IMR-90 (cell line): ENCODE measurements around the gene CACNA1F. TPM values are rescaled to one million over a fixed set of nuclear protein-coding genes. Genes with fewer than 3 reads are reported as not detected.

Source experiments
- ATAC-seq: fragments of 200-7000 bp; cut with Tn5 transposase; 2 replicates; pipeline ENCODE4 v1.9.1; 2020; ENCODE audit warnings: low read depth, mild to moderate bottlenecking, moderate library complexity
- BruUV-seq: library from RNA; stranded (reverse); fragments of 400-500 nt; replicated peaks from 2 replicates; lab custom pipeline; 2021; lab: Mats Ljungman, UMichigan
- CTCF ChIA-PET: fragments of 300-600 bp; formaldehyde crosslinking; extraction: SDS; loops from one replicate; lab custom pipeline; 2021; ENCODE audit warnings: antibody characterized with exemption; lab: Yijun Ruan, JAX
- POLR2A ChIA-PET: fragments of 300-600 bp; sonication (Branson Sonifier 250); formaldehyde crosslinking; loops from one replicate; lab custom pipeline; 2022; ENCODE audit warnings: antibody characterized with exemption; ENCODE audit not compliant: unreplicated experiment; lab: Charles Lee
- DNase-seq: peaks from one replicate; pipeline ENCODE4 v3.0.0; 2013
- H2AFZ ChIP-seq: replicated peaks from 2 replicates; pipeline ENCODE3; 2013; ENCODE audit warnings: low read length, mild to moderate bottlenecking; ENCODE audit not compliant: poor library complexity
- H2AK5ac ChIP-seq: 2 replicates; pipeline ENCODE4 v1.6.1; 2013; ENCODE audit warnings: low read depth, low read length, inconsistent platforms
- H2AK9ac ChIP-seq: replicated peaks from 2 replicates; pipeline ENCODE3; 2013; ENCODE audit warnings: mild to moderate bottlenecking, low read depth, low read length, moderate library complexity; ENCODE audit not compliant: poor library complexity
- H2BK120ac ChIP-seq: 2 replicates; pipeline ENCODE4 v1.6.1; 2013; ENCODE audit warnings: low read depth, low read length, inconsistent platforms
- H2BK15ac ChIP-seq: 3 replicates; pipeline ENCODE4 v1.6.1; 2013; ENCODE audit warnings: low read depth, low read length, inconsistent platforms
- H2BK20ac ChIP-seq: 2 replicates; pipeline ENCODE4 v1.6.1; 2013; ENCODE audit warnings: low read depth, mild to moderate bottlenecking, inconsistent platforms, low read length, moderate library complexity
- H2BK5ac ChIP-seq: 2 replicates; pipeline ENCODE4 v1.6.1; 2013; ENCODE audit warnings: mild to moderate bottlenecking, low read depth, low read length, inconsistent platforms; ENCODE audit not compliant: poor library complexity, severe bottlenecking
- H3K14ac ChIP-seq: replicated peaks from 2 replicates; pipeline ENCODE4 v1.6.1; 2013; ENCODE audit warnings: low read depth, low read length, inconsistent platforms
- H3K18ac ChIP-seq: 2 replicates; pipeline ENCODE4 v1.6.1; 2013; ENCODE audit warnings: low read depth, low read length, control low read depth
- H3K23ac ChIP-seq: 2 replicates; pipeline ENCODE4 v1.6.1; 2013; ENCODE audit warnings: low read depth, low read length, inconsistent platforms
- H3K27ac ChIP-seq: 2 replicates; pipeline ENCODE4 v1.5.1; 2013; ENCODE audit warnings: mild to moderate bottlenecking, control low read depth, low read length; ENCODE audit not compliant: insufficient read depth
- H3K27me3 ChIP-seq: 2 replicates; pipeline ENCODE4 v1.6.1; 2013; ENCODE audit warnings: low read length; ENCODE audit not compliant: control insufficient read depth, insufficient read depth
- H3K36me3 ChIP-seq: 2 replicates; pipeline ENCODE4 v1.6.1; 2013; ENCODE audit warnings: low read length, mixed read lengths; ENCODE audit not compliant: control insufficient read depth, insufficient read depth
- H3K4ac ChIP-seq: 2 replicates; pipeline ENCODE4 v1.6.1; 2013; ENCODE audit warnings: low read depth, low read length, inconsistent platforms
- H3K4me1 ChIP-seq: 2 replicates; pipeline ENCODE4 v1.6.1; 2013; ENCODE audit warnings: low read length, mixed read lengths; ENCODE audit not compliant: control insufficient read depth, insufficient read depth
- H3K4me2 ChIP-seq: 2 replicates; pipeline ENCODE4 v1.6.1; 2013; ENCODE audit warnings: low read depth, mild to moderate bottlenecking, control low read depth, low read length, moderate library complexity
- H3K4me3 ChIP-seq: 2 replicates; pipeline ENCODE4 v1.5.1; 2013; ENCODE audit warnings: low read depth, mild to moderate bottlenecking, control low read depth, low read length, moderate library complexity; ENCODE audit not compliant: insufficient read depth
- H3K56ac ChIP-seq: 2 replicates; pipeline ENCODE4 v1.6.1; 2013; ENCODE audit warnings: low read length, inconsistent platforms; ENCODE audit not compliant: insufficient read depth; ENCODE audit errors: extremely low read depth
- H3K79me1 ChIP-seq, 2 experiments: 2 replicates each; pipeline ENCODE4 v1.6.1; 2013; ENCODE audit warnings: low read length in 2 of 2, inconsistent platforms in 1 of 2, low read depth in 1 of 2
- H3K9ac ChIP-seq: 2 replicates; pipeline ENCODE4 v1.6.1; 2013; ENCODE audit warnings: low read depth, low read length, control low read depth
- H3K9me1 ChIP-seq: 2 replicates; pipeline ENCODE4 v1.6.1; 2013; ENCODE audit warnings: low read length, inconsistent platforms; ENCODE audit not compliant: insufficient read depth
- H3K9me3 ChIP-seq: 2 replicates; pipeline ENCODE4 v1.6.1; 2013; ENCODE audit warnings: low read length; ENCODE audit not compliant: control insufficient read depth, insufficient read depth
- H4K20me1 ChIP-seq: 2 replicates; pipeline ENCODE4 v1.6.1; 2013; ENCODE audit warnings: low read length, inconsistent platforms; ENCODE audit not compliant: insufficient read depth
- H4K5ac ChIP-seq: 2 replicates; pipeline ENCODE4 v1.6.1; 2013; ENCODE audit warnings: mild to moderate bottlenecking, low read depth, low read length, control low read depth
- H4K8ac ChIP-seq, 2 experiments: 2 replicates each; pipeline ENCODE4 v1.6.1; 2013; ENCODE audit warnings: low read depth in 2 of 2, low read length in 2 of 2, control low read depth in 1 of 2, inconsistent platforms in 1 of 2
- H4K91ac ChIP-seq: 2 replicates; pipeline ENCODE4 v1.6.1; 2013; ENCODE audit warnings: low read depth, low read length, inconsistent platforms; ENCODE audit not compliant: insufficient read depth
- BHLHE40 ChIP-seq: fragments of 150-350 bp; IDR thresholded peaks from 2 replicates; pipeline ENCODE4 v1.6.1; 2016; ENCODE audit warnings: mild to moderate bottlenecking, low read depth, low read length
- CEBPB ChIP-seq: IDR thresholded peaks from 2 replicates; pipeline ENCODE4 v1.6.1; 2012; ENCODE audit warnings: low read depth, low read length, improper control_type of control experiment
- CHD1 ChIP-seq: IDR thresholded peaks from 2 replicates; pipeline ENCODE4 v1.6.1; 2012; ENCODE audit warnings: low read depth, low read length, improper control_type of control experiment
- CTCF ChIP-seq: conservative IDR thresholded peaks from 2 replicates; pipeline ENCODE4 v1.5.1; 2012; ENCODE audit warnings: mild to moderate bottlenecking, low read depth, low read length, improper control_type of control experiment
- ELK1 ChIP-seq: fragments of 150-350 bp; IDR thresholded peaks from 2 replicates; pipeline ENCODE4 v1.6.1; 2016; ENCODE audit warnings: low read depth, mild to moderate bottlenecking, low read length, moderate library complexity, borderline replicate concordance
- FOS ChIP-seq: fragments of 150-350 bp; IDR thresholded peaks from 2 replicates; pipeline ENCODE4 v1.6.1; 2016; ENCODE audit warnings: low read depth, low read length
- MAFK ChIP-seq: IDR thresholded peaks from 2 replicates; pipeline ENCODE4 v1.6.1; 2012; ENCODE audit warnings: low read depth, low read length, improper control_type of control experiment
- MAZ ChIP-seq: IDR thresholded peaks from 2 replicates; pipeline ENCODE4 v1.6.1; 2012; ENCODE audit warnings: low read depth, mild to moderate bottlenecking, low read length, improper control_type of control experiment, moderate library complexity, borderline replicate concordance
- MXI1 ChIP-seq: IDR thresholded peaks from 2 replicates; pipeline ENCODE4 v1.6.1; 2012; ENCODE audit warnings: low read depth, mild to moderate bottlenecking, low read length, moderate library complexity, borderline replicate concordance
- NFE2L2 ChIP-seq: fragments of 150-350 bp; IDR thresholded peaks from 2 replicates; pipeline ENCODE4 v1.6.1; 2016; ENCODE audit warnings: low read depth, mild to moderate bottlenecking, low read length
- POLR2A ChIP-seq: IDR thresholded peaks from 2 replicates; pipeline ENCODE4 v1.6.1; 2012; ENCODE audit warnings: mild to moderate bottlenecking, low read depth, low read length
- RAD21 ChIP-seq: IDR thresholded peaks from 2 replicates; pipeline ENCODE4 v1.6.1; 2012; ENCODE audit warnings: low read length, improper control_type of control experiment
- RCOR1 ChIP-seq: IDR thresholded peaks from 2 replicates; pipeline ENCODE4 v1.6.1; 2012; ENCODE audit warnings: mild to moderate bottlenecking, low read length, improper control_type of control experiment; ENCODE audit not compliant: insufficient replicate concordance
- RFX5 ChIP-seq: IDR thresholded peaks from 2 replicates; pipeline ENCODE4 v1.8.0; 2012; ENCODE audit warnings: low read depth, mild to moderate bottlenecking, low read length, moderate library complexity
- SMC3 ChIP-seq: fragments of 150-350 bp; IDR thresholded peaks from 2 replicates; pipeline ENCODE4 v1.6.1; 2016; ENCODE audit warnings: low read depth, mild to moderate bottlenecking, antibody characterized with exemption, low read length, moderate library complexity
- USF2 ChIP-seq: fragments of 150-350 bp; IDR thresholded peaks from 2 replicates; pipeline ENCODE4 v1.6.1; 2017; ENCODE audit warnings: mild to moderate bottlenecking, antibody characterized with exemption, low read length, low read depth
- WGBS, 2 experiments: methylation state at CpG; one replicate each; pipeline versions ENCODE4 v1.1.5 to v1.1.7; 2013; ENCODE audit warnings: missing lambda C conversion rate in 2 of 2; ENCODE audit not compliant: insufficient read length in 1 of 2; ENCODE audit errors: extremely low coverage in 2 of 2; 5-methylcytosine and 5-hydroxymethylcytosine counted together
- dilution Hi-C: fragments of 300-500 bp; cut with HindIII; formaldehyde crosslinking; loops from one replicate; pipeline ENCODE4 v1.14.3; 2018; ENCODE audit warnings: low sequenced_read_pairs; ENCODE audit not compliant: unreplicated experiment
- in situ Hi-C: fragments of 300-500 bp; cut with MboI; formaldehyde crosslinking; loops from 3 replicates; pipeline ENCODE4 v1.14.3; 2019; ENCODE audit warnings: low sequenced_read_pairs, inconsistent platforms, mixed read lengths
- intact Hi-C: fragments of 100-400 bp; cut with micrococcal nuclease; formaldehyde crosslinking; loops from 2 replicates; pipeline ENCODE4 v1.10.0; 2022
- polyA plus RNA-seq, 3 experiments: library from polyadenylated mRNA; depleted of rRNA; stranded (reverse); fragments of >200 nt; gene quantifications; 2 replicates each; pipeline ENCODE4 v1.2.3, GENCODE V29; 2012; ENCODE audit warnings: low replicate concordance in 1 of 3
- total RNA-seq: library from RNA; depleted of rRNA; stranded (reverse); fragments of >200 nt; gene quantifications from 2 replicates; pipeline ENCODE4 v1.2.3, GENCODE V29; 2012

Gene CACNA1F
- total and polyA plus RNA-seq, 2 of the 4 experiments (the other 2 are of a cell fraction) = not detected

- Histone ChIP-seq H3K18ac (no peak overlapping the region), H3K9me1 (peaks cover 3% of the 10 kb centered on the region; the same call in 1 of the 2 replicates), H2AFZ (peak overlapping the region; percentile 69), H3K4ac (no peak overlapping the region), H3K4me3 (no peak overlapping the region), H2BK20ac (no peak overlapping the region), H3K23ac (no peak overlapping the region), H3K56ac (no peak overlapping the region), H4K5ac (no peak overlapping the region), H3K27me3 (no peaks in the 10 kb centered on the region), H3K9ac (no peak overlapping the region), H3K4me2 (peak overlapping the region; percentile 73), H3K9me3 (no peaks in the 10 kb centered on the region), H2BK15ac (no peak overlapping the region), H3K4me1 (peaks cover 3% of the 10 kb centered on the region), H4K91ac (no peak overlapping the region), H3K36me3 (peaks cover 10% of the 10 kb centered on the region; the same call in 1 of the 2 replicates), H2BK120ac (no peak overlapping the region), H4K8ac (peak overlapping the region in 1 of 2 experiments; percentile 47; a peak in 1 of 4 replicates), H2AK9ac (peak overlapping the region; percentile 37), H3K14ac (no peak overlapping the region), H4K20me1 (no peaks in the 10 kb centered on the region), H2AK5ac (0 out of 2 replicates have a peak overlapping the region, but pooled peaks have one; percentile 18), H2BK5ac (no peak overlapping the region), H3K79me1 (peaks cover 5 to 22% of the 10 kb centered on the region in 2 experiments; a peak in 2 of 4 replicates), H3K27ac (no peak overlapping the region)
- in situ Hi-C loops = no loop called here
- DNase-seq = no peak
- POLR2A ChIA-PET = no interaction called here
- no TSS peak for BruUV-seq
- CTCF ChIA-PET = no interaction called here
- no peak for ATAC-seq
- dilution Hi-C loops = no loop called here
- 87% methylated on average over 6 of the region's 18 CpGs; no CpG with 5 or more reads in 1 of the 2 experiments for WGBS, 2 experiments
- TF ChIP-seq FOS (no peak), CTCF (no peak), USF2 (no peak), MAZ (no peak), RCOR1 (no peak), ELK1 (no peak), BHLHE40 (no peak), POLR2A (no peak), SMC3 (no peak), CEBPB (no peak), MAFK (no peak), RAD21 (no peak), RFX5 (no peak), MXI1 (no peak), NFE2L2 (no peak), CHD1 (no peak)
- intact Hi-C loops = no loop called here
Measured at GRCh38 chrX:49183701-49184281, 49.3 kb downstream of the CACNA1F start.
